Stimulated activated CD8-positive, alpha-beta memory T cell treated with anti-CD3 and anti-CD28 coated beads, Interleukin-12 subunit alpha, Interleukin-12 subunit beta, amount 100 ng/mL, for 24 hours (primary cell): ENCODE measurements around the gene PODXL2.
"Not testable (repeated sequence)": the region's sequence is repeated elsewhere in the genome, so short reads cannot be mapped to it uniquely, and the experiment has no call there.

Experiments
- DNase-seq: peaks from one replicate; pipeline ENCODE4 v3.0.0-alpha.2; 2020; ENCODE audit errors: extremely low read depth

Gene PODXL2

GRCh38 chr3:127604546-127605165 is 24.3 kb upstream of the PODXL2 start:
- no peak for DNase-seq

GRCh38 chr3:127605547-127605946 is 23.4 kb upstream of the PODXL2 start:
- not testable (repeated sequence) for DNase-seq

- DNase-seq, result no peak
Measured at GRCh38 chr3:127606086-127606805, 22.7 kb upstream of the PODXL2 start.

GRCh38 chr3:127606981-127607595 is 21.9 kb upstream of the PODXL2 start:
- DNase-seq, result no peak

GRCh38 chr3:127607675-127608361 is 21.2 kb upstream of the PODXL2 start:
- DNase-seq, result no peak

GRCh38 chr3:127608362-127608718 is 20.6 kb upstream of the PODXL2 start:
- no peak for DNase-seq

- DNase-seq, result no peak
Measured at GRCh38 chr3:127610105-127610504, 18.9 kb upstream of the PODXL2 start.

- DNase-seq, result no peak
Measured at GRCh38 chr3:127611251-127611650, 17.7 kb upstream of the PODXL2 start.

- DNase-seq, result no peak
Measured at GRCh38 chr3:127612966-127613365, 16.0 kb upstream of the PODXL2 start.

GRCh38 chr3:127613406-127613805 is 15.6 kb upstream of the PODXL2 start:
- no peak for DNase-seq

- DNase-seq, result no peak
Measured at GRCh38 chr3:127614928-127615589, 13.9 kb upstream of the PODXL2 start.

- DNase-seq, result no peak
Measured at GRCh38 chr3:127615631-127616305, 13.2 kb upstream of the PODXL2 start.

- no peak for DNase-seq
Measured at GRCh38 chr3:127616836-127617605, 12.0 kb upstream of the PODXL2 start.

GRCh38 chr3:127618891-127619290 is 10.1 kb upstream of the PODXL2 start:
- DNase-seq, result no peak

- DNase-seq, result no peak
Measured at GRCh38 chr3:127620637-127621375, 8.2 kb upstream of the PODXL2 start.

GRCh38 chr3:127622031-127622430 is 7.0 kb upstream of the PODXL2 start:
- DNase-seq, result no peak

- no peak for DNase-seq
Measured at GRCh38 chr3:127622772-127623576, 6.0 kb upstream of the PODXL2 start.

GRCh38 chr3:127624063-127624462 is 4.9 kb upstream of the PODXL2 start:
- no peak for DNase-seq

GRCh38 chr3:127625821-127626220 is 3.2 kb upstream of the PODXL2 start:
- no peak for DNase-seq
